Measurements from ENCODE around the gene GPX7.

GPX7 gene

DNA sequence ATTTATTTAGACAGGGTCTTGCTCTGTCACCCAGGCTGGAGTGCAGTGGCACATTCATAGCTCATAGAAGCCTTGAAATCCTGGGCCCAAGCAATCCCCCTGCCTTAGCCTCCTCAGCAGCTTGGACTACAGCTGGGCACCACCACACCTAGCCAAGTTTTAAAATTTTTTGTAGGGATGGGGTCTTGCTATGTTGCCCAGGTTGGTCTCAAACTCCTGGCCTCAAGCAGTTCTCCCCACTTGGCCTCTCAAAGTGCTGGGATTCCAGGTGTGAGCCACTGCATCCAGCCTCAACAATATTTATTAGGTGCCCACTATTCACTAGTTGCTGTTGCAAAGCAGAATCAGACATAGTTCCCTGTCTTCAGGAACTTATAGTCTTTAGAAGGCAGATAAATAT, 14.1 kb upstream of the GPX7 start:
- no peak for DNase-seq (ENCODE audit: low spot score)

DNA sequence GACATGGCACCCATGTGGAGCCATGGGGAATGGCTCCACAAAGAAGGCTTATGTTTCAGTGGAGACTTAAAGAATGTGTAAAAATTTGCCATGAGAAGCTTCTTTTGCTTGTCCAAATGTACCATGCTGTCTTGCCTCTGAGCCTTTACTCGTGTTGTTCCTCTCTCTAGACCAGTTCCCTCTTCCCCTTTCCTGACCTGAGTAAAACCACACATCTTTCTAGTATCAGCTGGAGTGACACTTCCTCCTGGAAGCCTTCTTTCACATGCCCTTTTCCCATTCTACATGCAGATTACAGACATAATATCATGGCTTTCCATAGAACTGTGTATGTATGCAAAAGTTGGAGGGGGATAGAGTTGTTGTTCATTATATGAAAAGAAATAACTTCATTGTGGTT, 13.6 kb upstream of the GPX7 start:
- DNase-seq (ENCODE audit: low spot score) = no peak

DNA sequence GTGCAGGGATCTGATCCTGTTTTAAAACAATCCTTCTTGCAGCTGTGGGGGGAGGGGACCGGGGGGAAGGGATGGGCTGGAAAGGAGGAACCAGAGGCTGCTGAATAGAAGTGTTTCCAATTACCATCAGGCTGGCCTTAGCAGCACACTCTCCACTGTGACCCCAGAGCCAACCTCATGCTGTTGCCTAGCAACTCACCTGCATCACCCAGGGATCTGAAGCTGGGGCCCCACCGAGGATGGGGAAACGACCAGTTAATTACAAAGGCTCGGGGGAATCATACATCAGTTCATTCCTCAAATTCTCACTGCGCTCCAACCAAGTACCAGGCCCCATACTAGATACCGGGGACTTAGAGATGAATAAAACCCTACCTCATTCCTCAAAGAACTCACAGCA, 11.9 kb upstream of the GPX7 start:
- DNase-seq (ENCODE audit: low spot score) = no peak

DNA sequence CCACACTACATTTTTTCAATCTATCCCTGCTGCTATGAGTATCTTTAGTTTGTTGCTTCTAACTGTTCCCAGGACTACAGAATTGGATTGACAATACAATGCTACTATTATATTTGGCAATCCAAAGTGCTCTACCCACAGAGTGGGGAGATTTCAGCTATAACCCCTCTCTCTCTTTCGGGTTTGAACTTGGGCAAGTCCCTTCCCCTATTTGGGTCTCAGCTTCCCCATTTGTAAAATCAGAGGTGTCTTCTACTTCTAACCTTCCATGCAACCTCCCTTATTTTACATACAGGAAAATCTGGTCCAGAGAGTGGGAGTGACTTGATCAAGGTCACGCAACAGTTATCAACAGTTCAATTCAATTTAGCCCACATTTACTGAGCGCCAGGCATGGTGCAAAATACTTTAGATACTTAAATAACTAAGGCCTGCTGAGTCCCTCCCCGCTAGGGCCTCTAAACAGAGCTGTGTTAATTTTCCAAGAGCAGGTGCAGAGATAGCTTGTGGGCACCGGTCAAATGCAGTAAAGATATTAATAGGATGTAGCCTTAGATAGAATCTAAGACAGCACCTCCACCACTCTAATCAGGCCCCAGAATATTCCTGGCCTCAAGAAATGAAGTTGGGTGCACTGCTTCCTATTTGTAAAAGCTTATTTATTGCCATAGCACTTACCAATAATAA, 9.4 kb upstream of the GPX7 start:
- no peak for DNase-seq (ENCODE audit: low spot score)

- no peak for DNase-seq (ENCODE audit: low spot score)
Measured at GRCh38 chr1:52593495-52593894, 8.7 kb upstream of the GPX7 start.

DNA sequence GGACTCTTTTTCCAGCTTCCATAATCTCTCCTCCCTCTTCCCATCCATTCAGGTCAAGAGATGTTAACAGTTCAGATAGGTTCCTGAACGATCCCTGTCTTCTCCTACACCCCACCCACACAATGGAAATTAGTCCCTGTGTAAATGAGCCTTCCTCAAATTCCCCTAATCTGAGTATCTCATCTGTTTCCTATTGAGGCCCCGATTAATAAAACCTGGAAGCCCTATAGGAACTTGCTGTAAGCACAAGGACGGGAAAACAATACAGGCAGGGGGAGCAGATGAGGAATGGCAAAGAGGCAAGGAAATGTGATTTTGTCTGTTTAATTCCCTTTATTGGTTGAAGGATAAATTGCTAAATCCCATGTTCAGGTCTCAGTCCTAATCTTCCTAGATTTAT, 7.1 kb upstream of the GPX7 start:
- DNase-seq (ENCODE audit: low spot score) = no peak

DNA sequence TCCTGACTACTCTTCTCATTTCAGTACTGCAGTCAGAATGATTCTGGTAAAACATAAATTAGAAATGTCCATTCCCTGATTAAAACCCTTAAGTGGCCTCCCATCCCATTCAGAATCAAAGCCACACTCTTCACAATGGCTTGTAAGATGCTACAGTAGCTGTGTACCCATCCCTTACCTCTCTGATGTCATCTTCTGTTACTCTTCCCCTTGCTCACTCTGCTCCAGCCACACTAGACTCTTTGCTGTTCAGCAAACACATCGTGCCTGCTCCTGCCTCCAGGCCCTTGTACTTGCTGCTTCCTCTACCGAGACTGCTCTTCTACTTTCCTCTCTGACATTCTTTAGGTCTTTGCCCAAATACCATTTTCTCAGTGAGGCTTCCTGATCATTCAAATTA, 4.3 kb upstream of the GPX7 start:
- no peak for DNase-seq (ENCODE audit: low spot score)

DNA sequence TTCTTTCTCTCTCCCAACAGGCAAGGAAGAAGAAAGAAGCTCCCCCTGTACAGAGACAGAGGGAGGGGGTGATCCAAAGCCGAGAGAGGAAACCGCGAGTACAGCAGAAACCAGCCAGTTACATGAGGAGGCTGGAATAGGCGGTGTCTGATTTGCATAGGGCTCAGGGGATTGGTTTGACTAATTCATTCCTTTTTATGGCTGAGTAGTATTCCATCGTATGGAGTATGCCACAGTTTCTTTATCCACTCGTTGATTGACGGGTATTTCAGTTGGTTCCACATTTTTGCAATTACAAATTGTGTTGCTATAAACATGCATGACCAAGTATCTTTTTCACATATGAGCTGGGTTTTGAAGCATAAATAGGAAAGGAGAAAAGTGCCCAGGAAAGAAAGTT, 3.4 kb upstream of the GPX7 start:
- DNase-seq (ENCODE audit: low spot score) = no peak

- no peak for DNase-seq (ENCODE audit: low spot score)
Measured at GRCh38 chr1:52599236-52599635, 2.9 kb upstream of the GPX7 start.

DNA sequence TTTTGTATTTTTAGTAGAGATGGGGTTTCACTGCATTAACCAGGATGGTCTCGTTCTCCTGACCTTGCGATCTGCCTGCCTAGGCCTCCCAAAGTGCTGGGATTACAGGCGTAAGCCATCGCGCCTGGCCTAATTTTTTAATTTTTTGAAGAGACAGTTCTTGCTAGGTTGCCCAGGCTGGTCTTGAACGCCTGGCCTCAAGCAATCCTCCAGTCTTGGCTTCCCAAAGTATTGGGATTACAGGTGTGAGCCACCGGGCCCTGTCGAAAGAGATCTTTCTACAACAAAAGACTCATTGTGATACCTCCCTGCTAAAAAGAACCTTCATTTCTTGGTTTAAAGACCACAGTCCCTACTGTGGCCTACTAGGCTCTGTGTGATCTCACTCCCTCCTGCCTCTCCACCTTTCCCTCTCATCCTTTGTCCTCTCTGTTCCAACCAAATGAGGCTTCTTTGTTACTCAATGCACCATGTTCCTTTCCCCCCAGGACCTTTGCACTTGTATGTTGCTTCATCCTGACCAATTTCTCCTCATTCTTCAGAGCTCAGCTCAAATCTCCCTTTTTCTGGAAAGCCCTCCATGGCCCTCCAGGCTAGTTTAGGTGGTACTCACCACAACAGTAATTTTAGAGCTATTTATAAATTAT, 1.5 kb upstream of the GPX7 start:
- no peak for DNase-seq (ENCODE audit: low spot score)

DNA sequence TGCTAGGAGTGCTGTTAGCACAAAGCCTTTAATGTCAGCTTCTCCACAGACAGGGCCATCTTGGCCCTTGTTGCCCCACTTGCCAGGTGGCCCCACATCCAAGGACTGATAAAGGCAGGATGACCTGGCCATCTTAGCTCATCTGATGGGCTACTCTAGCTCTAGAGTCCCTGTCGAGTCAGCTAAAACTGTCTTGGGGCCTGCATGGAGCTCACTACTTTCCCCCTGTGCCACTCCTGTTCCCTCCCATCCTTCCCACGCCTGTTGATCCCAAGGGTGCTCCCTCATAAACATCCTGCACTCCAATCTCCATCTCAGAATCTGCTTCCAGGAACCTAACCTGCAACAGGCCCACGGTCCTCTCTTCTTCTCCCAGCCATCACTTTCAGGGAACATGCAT, 652 bp upstream of the GPX7 start:
- DNase-seq (ENCODE audit: low spot score) = no peak

- no peak for DNase-seq (ENCODE audit: low spot score)
Measured at GRCh38 chr1:52602856-52603600, 857 bp downstream of the GPX7 start.

DNA sequence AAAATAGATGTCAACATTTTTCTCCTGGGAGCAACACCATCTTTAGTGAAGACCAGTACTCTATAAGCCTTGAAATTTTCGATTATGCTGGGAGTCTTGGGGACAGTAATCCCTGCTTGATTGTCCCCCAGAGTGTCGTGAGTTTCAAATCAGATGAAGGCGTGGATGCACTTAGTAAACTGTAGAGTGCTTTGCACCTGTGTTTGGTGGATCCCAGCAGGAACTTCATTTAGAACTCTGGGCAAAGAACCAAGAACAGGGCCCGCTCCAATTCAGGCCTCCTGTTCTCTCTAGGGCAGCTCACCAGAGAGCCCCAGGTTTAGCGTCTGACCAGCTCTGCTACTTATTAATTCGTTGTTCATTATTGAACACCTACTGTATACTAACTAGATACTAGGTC, 1.5 kb downstream of the GPX7 start:
- DNase-seq (ENCODE audit: low spot score) = no peak

DNA sequence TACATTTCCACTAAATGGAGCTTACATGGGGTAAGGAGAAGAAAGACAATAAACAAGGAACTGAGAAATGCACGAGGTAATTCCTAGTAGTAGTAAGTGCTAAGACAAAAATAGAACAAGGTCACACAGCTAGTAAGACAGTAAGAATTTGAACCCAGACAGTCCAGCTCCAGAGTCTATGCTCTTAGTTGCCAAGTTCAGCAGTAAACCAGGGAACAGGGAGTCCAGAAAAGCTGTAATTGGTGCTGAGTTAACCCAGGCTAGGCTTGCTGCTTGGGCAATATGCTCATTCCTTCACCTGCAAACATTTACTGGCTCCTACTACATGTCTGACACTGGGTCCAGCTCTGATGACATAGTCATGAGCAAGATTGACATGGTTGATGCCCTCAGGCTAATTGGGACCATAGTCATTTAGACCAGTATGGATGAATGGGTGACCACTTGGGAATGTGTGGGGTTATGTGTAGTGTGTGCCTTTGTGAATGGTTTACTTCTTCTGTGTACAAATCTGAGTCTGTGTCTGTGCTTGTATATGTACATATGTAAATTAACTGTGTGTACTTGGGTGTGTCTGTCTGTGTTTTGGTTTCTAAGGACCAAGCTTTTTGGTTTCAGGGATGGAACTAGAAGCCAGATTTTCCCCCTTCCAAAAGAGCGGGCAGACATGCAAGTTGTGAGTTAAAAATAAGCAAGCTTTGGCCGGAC, 2.0 kb downstream of the GPX7 start:
- DNase-seq (ENCODE audit: low spot score) = no peak

GRCh38 chr1:52613636-52614373, 11.6 kb downstream of the GPX7 start:
- DNase-seq (ENCODE audit: low spot score) = no peak

- DNase-seq (ENCODE audit: low spot score) = no peak
Measured at GRCh38 chr1:52614671-52615070, 12.5 kb downstream of the GPX7 start.

- DNase-seq (ENCODE audit: low spot score) = no peak
Measured at GRCh38 chr1:52615489-52616042, 13.4 kb downstream of the GPX7 start.

- DNase-seq (ENCODE audit: low spot score) = no peak
Measured at GRCh38 chr1:52621950-52622349, 19.8 kb downstream of the GPX7 start.

GRCh38 chr1:52623812-52624211, 21.6 kb downstream of the GPX7 start:
- DNase-seq (ENCODE audit: low spot score) = no peak

GRCh38 chr1:52627028-52627427, 24.9 kb downstream of the GPX7 start:
- no peak for DNase-seq (ENCODE audit: low spot score)

- DNase-seq (ENCODE audit: low spot score) = no peak
Measured at GRCh38 chr1:52628614-52629324, 26.6 kb downstream of the GPX7 start.
